ENCODE results near the gene FBXO34.

Gene FBXO34

GRCh38 chr14:55272387-55272786 lies 1.2 kb downstream of the FBXO34 start:
- DNase-seq (ENCODE audit: low spot score), result no peak

GRCh38 chr14:55272922-55273321 lies 1.7 kb downstream of the FBXO34 start:
- DNase-seq (ENCODE audit: low spot score), result no peak

- DNase-seq (ENCODE audit: low spot score), result no peak
Measured at GRCh38 chr14:55274146-55274545, 2.9 kb downstream of the FBXO34 start.

GRCh38 chr14:55274751-55275150 lies 3.5 kb downstream of the FBXO34 start:
- no peak for DNase-seq (ENCODE audit: low spot score)

GRCh38 chr14:55276736-55277135 lies 5.5 kb downstream of the FBXO34 start:
- DNase-seq (ENCODE audit: low spot score), result no peak

GRCh38 chr14:55277972-55278740 lies 6.9 kb downstream of the FBXO34 start:
- DNase-seq (ENCODE audit: low spot score), result no peak

GRCh38 chr14:55279384-55279783 lies 8.2 kb downstream of the FBXO34 start:
- DNase-seq (ENCODE audit: low spot score), result no peak

GRCh38 chr14:55281316-55281839 lies 10.2 kb downstream of the FBXO34 start:
- DNase-seq (ENCODE audit: low spot score), result no peak

GRCh38 chr14:55285048-55285652 lies 13.9 kb downstream of the FBXO34 start:
- DNase-seq (ENCODE audit: low spot score), result no peak

GRCh38 chr14:55288439-55288838 lies 17.2 kb downstream of the FBXO34 start:
- DNase-seq (ENCODE audit: low spot score), result no peak

- no peak for DNase-seq (ENCODE audit: low spot score)
Measured at GRCh38 chr14:55291480-55292081, 20.4 kb downstream of the FBXO34 start.

GRCh38 chr14:55294603-55295002 lies 23.4 kb downstream of the FBXO34 start:
- DNase-seq (ENCODE audit: low spot score), result no peak

- no peak for DNase-seq (ENCODE audit: low spot score)
Measured at GRCh38 chr14:55297611-55298499, 26.6 kb downstream of the FBXO34 start.

- no peak for DNase-seq (ENCODE audit: low spot score)
Measured at GRCh38 chr14:55298500-55298822, 27.2 kb downstream of the FBXO34 start.

- no peak for DNase-seq (ENCODE audit: low spot score)
Measured at GRCh38 chr14:55301437-55302121, 30.4 kb downstream of the FBXO34 start.

GRCh38 chr14:55302367-55303124 lies 31.3 kb downstream of the FBXO34 start:
- DNase-seq (ENCODE audit: low spot score), result no peak

GRCh38 chr14:55303125-55303499 lies 31.9 kb downstream of the FBXO34 start:
- DNase-seq (ENCODE audit: low spot score), result no peak

- DNase-seq (ENCODE audit: low spot score), result no peak
Measured at GRCh38 chr14:55303691-55304145, 32.5 kb downstream of the FBXO34 start.

- DNase-seq (ENCODE audit: low spot score), result no peak
Measured at GRCh38 chr14:55306938-55307589, 35.8 kb downstream of the FBXO34 start.

- DNase-seq (ENCODE audit: low spot score), result no peak
Measured at GRCh38 chr14:55309154-55309553, 37.9 kb downstream of the FBXO34 start.
